SK-N-SH (cell line): ENCODE measurements around the gene RAD51. TPM values are rescaled to one million over a fixed set of nuclear protein-coding genes. Genes with fewer than 3 reads are reported as not detected.

Source experiments
- CTCF ChIA-PET: fragments of 300-600, 350-600 bp; formaldehyde crosslinking; extraction: SDS; loops from one replicate; lab custom pipeline; 2021; lab: Yijun Ruan, JAX
- POLR2A ChIA-PET: fragments of 350-600 bp; sonication (Branson Sonifier 250); formaldehyde crosslinking; extraction: SDS; loops from one replicate; lab custom pipeline; 2020; ENCODE audit warnings: antibody characterized with exemption, inconsistent platforms; lab: Yijun Ruan, JAX
- DNase-seq: peaks from one replicate; pipeline ENCODE4 v3.0.0; 2012
- H2AFZ ChIP-seq: fragments of 200-600 bp; sonication (generic); 2 replicates; pipeline ENCODE4 v1.8.1; 2016; ENCODE audit warnings: antibody characterized with exemption, mild to moderate bottlenecking, low read depth
- H3F3A ChIP-seq: fragments of 200-600 bp; sonication (generic); replicated peaks from 2 replicates; pipeline ENCODE3; 2016; ENCODE audit warnings: antibody characterized with exemption, mild to moderate bottlenecking; ENCODE audit not compliant: insufficient read depth
- H3K27ac ChIP-seq, 2 experiments: fragments of 200-500 bp in 1 of 2; fragments of 200-600 bp in 1 of 2; sonication (Bioruptor generic) in 1 of 2; sonication (generic), shearing (Covaris generic) in 1 of 2; 2 replicates each; pipeline versions ENCODE4 v1.5.1 to v1.6.1; 2014 to 2016; ENCODE audit warnings: low read depth in 2 of 2, inconsistent platforms in 1 of 2, low read length in 1 of 2, mild to moderate bottlenecking in 1 of 2, mixed read lengths in 1 of 2
- H3K27me3 ChIP-seq: fragments of 200-600 bp; sonication (generic), shearing (Covaris generic); 2 replicates; pipeline ENCODE4 v1.6.1; 2016; ENCODE audit warnings: mixed run types; ENCODE audit not compliant: insufficient read depth
- H3K36me3 ChIP-seq, 2 experiments: fragments of 200-500 bp in 1 of 2; fragments of 200-600 bp in 1 of 2; sonication (Bioruptor generic) in 1 of 2; sonication (generic) in 1 of 2; replicated peaks in 1 of 2; 2 replicates each; pipeline versions ENCODE3 to v1.5.1; 2014 to 2016; ENCODE audit warnings: low read length in 1 of 2, mild to moderate bottlenecking in 1 of 2; ENCODE audit not compliant: insufficient read depth in 2 of 2, control insufficient read depth in 1 of 2
- H3K4me1 ChIP-seq, 2 experiments: fragments of 200-500 bp in 1 of 2; fragments of 200-600 bp in 1 of 2; sonication (Bioruptor generic) in 1 of 2; sonication (generic), shearing (Covaris generic) in 1 of 2; 2 replicates each; pipeline versions ENCODE4 v1.5.1 to v1.6.1; 2014 to 2016; ENCODE audit warnings: low read depth in 1 of 2, low read length in 1 of 2, mixed run types in 1 of 2; ENCODE audit not compliant: insufficient read depth in 2 of 2, control insufficient read depth in 1 of 2
- H3K4me2 ChIP-seq: fragments of 200-600 bp; sonication (generic), shearing (Covaris generic); 2 replicates; pipeline ENCODE4 v1.6.1; 2017; ENCODE audit warnings: mixed run types
- H3K4me3 ChIP-seq, 2 experiments: fragments of 200-500 bp in 1 of 2; fragments of 200-600 bp in 1 of 2; sonication (Bioruptor generic) in 1 of 2; sonication (generic), shearing (Covaris generic) in 1 of 2; 2 replicates each; pipeline versions ENCODE4 v1.5.1 to v1.8.1; 2014 to 2016; ENCODE audit warnings: low read depth in 2 of 2, inconsistent platforms in 1 of 2, low read length in 1 of 2, mild to moderate bottlenecking in 1 of 2, mixed read lengths in 1 of 2, moderate library complexity in 1 of 2
- H3K79me2 ChIP-seq: fragments of 200-600 bp; sonication (generic); 2 replicates; pipeline ENCODE4 v1.8.1; 2017; ENCODE audit warnings: mild to moderate bottlenecking; ENCODE audit not compliant: insufficient read depth
- H3K9ac ChIP-seq: fragments of 200-600 bp; sonication (generic); 2 replicates; pipeline ENCODE4 v1.6.1; 2017; ENCODE audit warnings: mixed run types
- H3K9me2 ChIP-seq: fragments of 200-600 bp; sonication (generic); 2 replicates; pipeline ENCODE4 v1.6.1; 2017; ENCODE audit warnings: mixed run types
- H3K9me3 ChIP-seq: fragments of 200-600 bp; sonication (generic); 2 replicates; pipeline ENCODE4 v1.6.1; 2017; ENCODE audit warnings: mixed run types, mild to moderate bottlenecking, moderate library complexity
- H4K20me1 ChIP-seq: fragments of 200-600 bp; sonication (generic); 2 replicates; pipeline ENCODE4 v1.6.1; 2017; ENCODE audit warnings: mild to moderate bottlenecking, mixed run types; ENCODE audit not compliant: insufficient read depth
- CHD2 ChIP-seq: fragments of 150-350 bp; IDR thresholded peaks from 2 replicates; pipeline ENCODE4 v1.6.1; 2018; ENCODE audit warnings: low read length; ENCODE audit not compliant: partially characterized antibody
- FOXJ3 ChIP-seq: sonication (generic); formaldehyde crosslinking; IDR thresholded peaks from 2 replicates; pipeline ENCODE4 v1.5.1; 2020; ENCODE audit warnings: mild to moderate bottlenecking, missing genetic modification reagents
- FOXM1 ChIP-seq: IDR thresholded peaks from 2 replicates; pipeline ENCODE4 v1.4.0; 2012; ENCODE audit warnings: low read depth, mild to moderate bottlenecking
- MEF2A ChIP-seq: IDR thresholded peaks from 2 replicates; pipeline ENCODE4 v1.4.0; 2012; ENCODE audit warnings: low read depth, borderline replicate concordance
- MXI1 ChIP-seq: IDR thresholded peaks from 2 replicates; pipeline ENCODE4 v1.6.1; 2012; ENCODE audit warnings: mild to moderate bottlenecking, low read depth, low read length, improper control_type of control experiment
- NFIC ChIP-seq: IDR thresholded peaks from 2 replicates; pipeline ENCODE4 v1.4.0; 2012; ENCODE audit warnings: borderline replicate concordance
- NRF1 ChIP-seq: IDR thresholded peaks from 2 replicates; pipeline ENCODE4 v1.6.1; 2012; ENCODE audit warnings: low read depth, mild to moderate bottlenecking, low read length
- RFX5 ChIP-seq: IDR thresholded peaks from 2 replicates; pipeline ENCODE4 v1.6.1; 2012; ENCODE audit warnings: mild to moderate bottlenecking, improper control_type of control experiment, low read length
- SMC3 ChIP-seq: IDR thresholded peaks from 2 replicates; pipeline ENCODE4 v1.6.1; 2012; ENCODE audit warnings: low read depth, low read length, improper control_type of control experiment
- TCF12 ChIP-seq: IDR thresholded peaks from 2 replicates; pipeline ENCODE4 v1.4.0; 2012
- TEAD4 ChIP-seq: IDR thresholded peaks from 2 replicates; pipeline ENCODE4 v1.4.0; 2012; ENCODE audit warnings: mild to moderate bottlenecking, borderline replicate concordance; ENCODE audit not compliant: insufficient read depth
- YY1 ChIP-seq: IDR thresholded peaks from 2 replicates; pipeline ENCODE4 v1.4.0; 2012; ENCODE audit warnings: low read depth, mild to moderate bottlenecking
- whole genome bisulfite sequencing: methylation state at CpG from one replicate; pipeline ENCODE4 v1.1.6; 2017; ENCODE audit warnings: low lambda C conversion rate; 5-methylcytosine and 5-hydroxymethylcytosine counted together
- polyA plus RNA-seq, 3 experiments: library from polyadenylated mRNA; depleted of rRNA; stranded (reverse); fragments of >200 nt; gene quantifications; 2 replicates each; pipeline ENCODE4 v1.2.3, GENCODE V29; 2012
- TF ChIP-seq, protein P1 (sequence below): fragments of 150-350 bp; IDR thresholded peaks from 2 replicates; pipeline ENCODE4 v1.6.1; 2016; ENCODE audit warnings: mild to moderate bottlenecking, low read depth, low read length
- TF ChIP-seq, protein P2 (sequence below): IDR thresholded peaks from 2 replicates; pipeline ENCODE4; 2012
- TF ChIP-seq, protein P3 (sequence below): IDR thresholded peaks from 2 replicates; pipeline ENCODE4 v1.6.1; 2012; ENCODE audit warnings: mild to moderate bottlenecking, low read depth, low read length, moderate library complexity
- TF ChIP-seq, protein P4 (sequence below): fragments of 150-350 bp; IDR thresholded peaks from 2 replicates; pipeline ENCODE4 v1.6.1; 2017; ENCODE audit warnings: antibody characterized with exemption, low read length, low read depth, borderline replicate concordance

Gene RAD51
- polyA plus RNA-seq, 1 of the 3 experiments (the other 2 are of a cell fraction) = 7.6 TPM

DNA sequence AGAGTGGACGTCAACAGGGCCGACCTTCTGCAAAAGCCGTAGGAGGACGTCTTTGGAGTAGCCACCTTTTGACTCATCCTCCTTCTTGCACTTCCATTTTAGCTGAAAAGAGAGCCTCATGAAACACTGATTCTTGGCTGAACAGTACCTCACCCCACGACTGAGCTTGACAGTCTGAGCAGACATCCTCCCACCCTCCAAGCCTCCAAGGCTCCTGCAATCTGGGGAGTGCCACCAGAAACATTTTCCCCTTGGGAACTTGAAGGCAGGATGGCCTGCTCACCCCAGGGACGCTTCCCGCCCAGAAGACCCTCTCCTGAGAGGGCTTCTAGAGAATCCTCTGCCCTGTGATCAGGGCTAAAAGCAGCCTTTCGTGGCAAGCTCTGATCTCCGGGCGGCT, 80.0 kb downstream of the RAD51 start:
- no peaks in the 10 kb centered on the region for H3K79me2 ChIP-seq
- WGBS = 94% methylated on average over 10 of the region's 10 CpGs
- H3K36me3 ChIP-seq = peaks cover 8 to 61% of the 10 kb centered on the region in 2 experiments
- peaks cover under 1 to 27% of the 10 kb centered on the region in 2 experiments; a peak in 1 of 4 replicates for H3K4me1 ChIP-seq
- no peak overlapping the region for H3K4me3 ChIP-seq
- DNase-seq = no peak
- H3K27ac ChIP-seq = no peak overlapping the region
- H3K4me2 ChIP-seq = no peak overlapping the region
- POLR2A ChIA-PET = no interaction called here
- no peaks in the 10 kb centered on the region for H3K27me3 ChIP-seq
- TF ChIP-seq TCF12 (no peak), TEAD4 (no peak), CHD2 (no peak), FOXM1 (no peak), YY1 (no peak), MEF2A (no peak), NFIC (no peak), NRF1 (no peak), SMC3 (no peak), FOXJ3 (CRISPR knock-in tag) (no peak), MXI1 (no peak), RFX5 (no peak)
- TF ChIP-seq, protein P1, sequence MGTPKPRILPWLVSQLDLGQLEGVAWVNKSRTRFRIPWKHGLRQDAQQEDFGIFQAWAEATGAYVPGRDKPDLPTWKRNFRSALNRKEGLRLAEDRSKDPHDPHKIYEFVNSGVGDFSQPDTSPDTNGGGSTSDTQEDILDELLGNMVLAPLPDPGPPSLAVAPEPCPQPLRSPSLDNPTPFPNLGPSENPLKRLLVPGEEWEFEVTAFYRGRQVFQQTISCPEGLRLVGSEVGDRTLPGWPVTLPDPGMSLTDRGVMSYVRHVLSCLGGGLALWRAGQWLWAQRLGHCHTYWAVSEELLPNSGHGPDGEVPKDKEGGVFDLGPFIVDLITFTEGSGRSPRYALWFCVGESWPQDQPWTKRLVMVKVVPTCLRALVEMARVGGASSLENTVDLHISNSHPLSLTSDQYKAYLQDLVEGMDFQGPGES = no peak
- TF ChIP-seq, protein P2, sequence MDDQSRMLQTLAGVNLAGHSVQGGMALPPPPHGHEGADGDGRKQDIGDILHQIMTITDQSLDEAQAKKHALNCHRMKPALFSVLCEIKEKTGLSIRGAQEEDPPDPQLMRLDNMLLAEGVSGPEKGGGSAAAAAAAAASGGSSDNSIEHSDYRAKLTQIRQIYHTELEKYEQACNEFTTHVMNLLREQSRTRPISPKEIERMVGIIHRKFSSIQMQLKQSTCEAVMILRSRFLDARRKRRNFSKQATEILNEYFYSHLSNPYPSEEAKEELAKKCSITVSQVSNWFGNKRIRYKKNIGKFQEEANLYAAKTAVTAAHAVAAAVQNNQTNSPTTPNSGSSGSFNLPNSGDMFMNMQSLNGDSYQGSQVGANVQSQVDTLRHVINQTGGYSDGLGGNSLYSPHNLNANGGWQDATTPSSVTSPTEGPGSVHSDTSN = no peak
- TF ChIP-seq, protein P3, sequence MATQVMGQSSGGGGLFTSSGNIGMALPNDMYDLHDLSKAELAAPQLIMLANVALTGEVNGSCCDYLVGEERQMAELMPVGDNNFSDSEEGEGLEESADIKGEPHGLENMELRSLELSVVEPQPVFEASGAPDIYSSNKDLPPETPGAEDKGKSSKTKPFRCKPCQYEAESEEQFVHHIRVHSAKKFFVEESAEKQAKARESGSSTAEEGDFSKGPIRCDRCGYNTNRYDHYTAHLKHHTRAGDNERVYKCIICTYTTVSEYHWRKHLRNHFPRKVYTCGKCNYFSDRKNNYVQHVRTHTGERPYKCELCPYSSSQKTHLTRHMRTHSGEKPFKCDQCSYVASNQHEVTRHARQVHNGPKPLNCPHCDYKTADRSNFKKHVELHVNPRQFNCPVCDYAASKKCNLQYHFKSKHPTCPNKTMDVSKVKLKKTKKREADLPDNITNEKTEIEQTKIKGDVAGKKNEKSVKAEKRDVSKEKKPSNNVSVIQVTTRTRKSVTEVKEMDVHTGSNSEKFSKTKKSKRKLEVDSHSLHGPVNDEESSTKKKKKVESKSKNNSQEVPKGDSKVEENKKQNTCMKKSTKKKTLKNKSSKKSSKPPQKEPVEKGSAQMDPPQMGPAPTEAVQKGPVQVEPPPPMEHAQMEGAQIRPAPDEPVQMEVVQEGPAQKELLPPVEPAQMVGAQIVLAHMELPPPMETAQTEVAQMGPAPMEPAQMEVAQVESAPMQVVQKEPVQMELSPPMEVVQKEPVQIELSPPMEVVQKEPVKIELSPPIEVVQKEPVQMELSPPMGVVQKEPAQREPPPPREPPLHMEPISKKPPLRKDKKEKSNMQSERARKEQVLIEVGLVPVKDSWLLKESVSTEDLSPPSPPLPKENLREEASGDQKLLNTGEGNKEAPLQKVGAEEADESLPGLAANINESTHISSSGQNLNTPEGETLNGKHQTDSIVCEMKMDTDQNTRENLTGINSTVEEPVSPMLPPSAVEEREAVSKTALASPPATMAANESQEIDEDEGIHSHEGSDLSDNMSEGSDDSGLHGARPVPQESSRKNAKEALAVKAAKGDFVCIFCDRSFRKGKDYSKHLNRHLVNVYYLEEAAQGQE = no peak
- TF ChIP-seq, protein P4, sequence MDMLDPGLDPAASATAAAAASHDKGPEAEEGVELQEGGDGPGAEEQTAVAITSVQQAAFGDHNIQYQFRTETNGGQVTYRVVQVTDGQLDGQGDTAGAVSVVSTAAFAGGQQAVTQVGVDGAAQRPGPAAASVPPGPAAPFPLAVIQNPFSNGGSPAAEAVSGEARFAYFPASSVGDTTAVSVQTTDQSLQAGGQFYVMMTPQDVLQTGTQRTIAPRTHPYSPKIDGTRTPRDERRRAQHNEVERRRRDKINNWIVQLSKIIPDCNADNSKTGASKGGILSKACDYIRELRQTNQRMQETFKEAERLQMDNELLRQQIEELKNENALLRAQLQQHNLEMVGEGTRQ = no peak
- H3K9me2 ChIP-seq = no peaks in the 10 kb centered on the region
- H3F3A ChIP-seq = no peaks in the 10 kb centered on the region
- H4K20me1 ChIP-seq = no peaks in the 10 kb centered on the region
- no peak overlapping the region for H2AFZ ChIP-seq
- no peak overlapping the region for H3K9ac ChIP-seq
- no peaks in the 10 kb centered on the region for H3K9me3 ChIP-seq
- CTCF ChIA-PET = interaction anchor here (31.8 kb wide), 1 partner anchor 30 kb away, joined by 555 read pairs; the partner anchor contains the start of gene RMDN3
